GM19099 (cell line): ENCODE results near the gene EPHB1.

ENCODE experiments used
- POLR2A ChIP-seq: IDR thresholded peaks from 3 replicates; pipeline ENCODE4 v1.6.1; 2011; ENCODE audit warnings: low read depth; ENCODE audit not compliant: insufficient read length; ENCODE audit errors: extremely low read depth

EPHB1 gene

DNA sequence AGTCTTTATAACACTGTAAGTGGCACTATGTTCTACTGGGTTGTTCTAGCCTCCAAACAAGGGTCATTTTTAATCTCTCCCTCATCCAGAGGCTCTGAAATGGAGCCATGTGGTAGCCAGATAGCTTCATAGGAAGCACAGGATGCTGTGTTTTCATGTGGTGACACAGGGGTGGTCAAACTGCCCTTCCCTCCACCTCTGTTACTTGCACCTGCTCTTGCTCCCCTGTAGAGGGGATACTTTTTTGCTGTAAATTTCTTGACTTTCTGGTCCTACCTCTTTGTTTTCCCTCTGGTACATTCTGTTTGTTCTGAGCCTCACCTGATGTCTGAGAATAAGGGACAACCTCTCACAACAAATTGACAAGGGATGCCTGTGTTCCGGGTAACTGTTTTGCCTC is 76.8 kb downstream of the EPHB1 start:
- TF ChIP-seq POLR2A = no peak

DNA sequence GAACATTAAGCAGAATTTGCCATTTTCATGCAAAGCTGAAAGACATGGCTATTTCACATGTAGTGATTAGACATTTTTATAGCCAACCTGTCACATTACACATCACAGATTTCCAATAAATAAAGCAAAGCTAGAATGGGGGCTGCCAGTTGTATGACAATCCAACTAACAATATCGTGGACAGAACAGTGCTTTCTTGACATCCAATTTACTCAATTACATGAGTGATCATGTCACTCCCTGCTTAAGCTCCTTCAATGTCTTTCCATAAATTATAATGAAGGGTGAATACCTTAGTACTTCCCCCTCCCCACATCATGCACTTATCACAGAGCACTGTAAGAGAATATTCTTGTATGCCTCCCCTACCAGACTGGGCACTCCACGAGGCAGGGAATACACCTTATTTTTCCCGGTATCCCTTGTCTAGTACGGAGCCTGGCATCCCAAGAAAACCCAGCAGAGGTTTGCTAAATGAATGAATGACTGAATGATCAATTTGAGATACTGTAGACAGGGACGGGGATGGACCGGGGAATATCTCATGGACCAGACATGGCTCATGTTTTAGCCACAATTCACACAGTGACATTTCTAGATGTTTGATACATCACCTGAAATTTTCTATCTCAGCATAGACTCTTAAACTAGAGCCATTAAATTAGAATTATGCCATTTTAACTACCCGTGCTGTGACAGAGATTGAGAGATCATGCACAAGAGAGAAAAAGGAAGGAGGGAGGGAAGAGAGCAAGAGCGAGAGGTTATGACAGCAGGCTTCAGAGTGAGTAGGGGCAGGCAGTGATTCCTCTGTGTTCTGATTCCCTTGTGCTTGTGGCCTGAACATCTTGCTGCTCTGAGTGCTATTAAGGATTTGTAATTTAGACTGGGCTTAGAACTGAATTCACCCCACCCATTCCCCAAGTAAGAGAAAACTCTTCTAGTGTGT is 77.7 kb downstream of the EPHB1 start:
- TF ChIP-seq POLR2A = no peak

DNA sequence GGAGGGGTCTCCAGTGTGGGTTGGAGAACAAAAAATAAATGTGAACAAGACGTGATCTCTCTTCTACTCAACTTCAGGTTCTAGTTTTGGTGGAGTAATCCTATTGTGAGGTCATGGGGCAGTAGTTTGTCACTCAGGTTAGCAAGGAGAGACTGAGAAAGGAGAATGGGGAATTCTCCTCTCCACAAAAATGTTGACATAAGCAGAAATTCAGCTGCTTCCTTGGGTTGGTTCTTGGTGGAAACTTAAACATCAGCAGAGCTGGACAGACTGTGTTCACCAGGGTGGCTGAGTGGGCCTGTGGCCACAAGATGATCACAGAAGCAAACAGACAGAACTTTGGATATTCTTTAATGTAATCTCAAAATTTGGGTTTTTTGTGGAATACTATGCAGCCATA is 78.7 kb downstream of the EPHB1 start:
- no peak for TF ChIP-seq POLR2A

DNA sequence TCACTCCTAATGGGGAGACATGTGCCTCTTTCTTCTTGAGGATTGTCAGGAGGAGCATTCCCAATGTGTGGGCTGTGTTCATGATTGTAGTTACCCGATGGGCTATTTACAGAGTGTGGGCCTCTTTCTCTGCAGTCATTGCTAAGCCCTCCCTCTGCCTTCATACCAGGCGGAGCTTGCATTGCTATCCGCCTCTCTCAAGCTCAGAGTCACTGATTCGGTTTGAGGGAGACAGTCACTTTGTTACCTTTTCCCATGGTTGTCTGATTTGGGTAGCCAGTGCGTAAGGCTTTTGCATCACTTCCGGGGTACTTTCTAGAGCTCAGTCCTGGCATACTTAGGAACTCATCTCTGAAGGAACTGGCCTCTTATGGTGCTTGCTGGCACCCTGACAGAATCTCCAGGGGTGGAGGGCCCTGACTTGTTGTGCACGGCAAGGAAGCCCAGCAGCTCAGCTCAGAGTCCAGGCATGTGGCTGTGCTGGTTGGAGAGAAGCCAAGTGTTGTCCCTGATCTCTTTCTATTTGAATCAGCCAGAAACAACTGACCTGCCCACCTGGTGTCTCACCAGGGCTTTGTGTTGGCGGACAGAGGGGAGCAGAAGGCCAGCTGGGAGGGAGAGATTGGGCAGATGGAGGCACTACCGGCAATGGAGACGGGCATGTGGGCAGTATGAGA is 79.8 kb downstream of the EPHB1 start:
- TF ChIP-seq POLR2A = no peak

DNA sequence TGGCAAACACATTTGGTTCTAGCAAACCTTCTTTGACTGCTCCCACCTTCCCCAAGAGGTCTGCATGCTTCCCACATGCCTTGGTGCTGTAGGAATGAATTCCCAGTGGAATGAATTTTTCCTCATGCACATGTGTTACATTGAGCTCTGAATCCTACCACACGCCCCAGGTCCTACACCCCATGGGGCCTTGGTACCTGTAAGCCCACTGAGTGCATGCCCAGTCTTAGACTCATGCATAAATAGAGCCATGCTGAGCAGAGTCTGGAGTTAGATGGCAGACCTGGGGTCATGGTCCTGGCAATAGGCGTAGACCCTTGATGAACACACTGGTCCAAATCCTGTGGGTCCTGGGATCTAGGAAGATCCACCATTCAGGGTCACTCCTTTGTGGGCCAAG is 81.8 kb downstream of the EPHB1 start:
- TF ChIP-seq POLR2A = no peak

DNA sequence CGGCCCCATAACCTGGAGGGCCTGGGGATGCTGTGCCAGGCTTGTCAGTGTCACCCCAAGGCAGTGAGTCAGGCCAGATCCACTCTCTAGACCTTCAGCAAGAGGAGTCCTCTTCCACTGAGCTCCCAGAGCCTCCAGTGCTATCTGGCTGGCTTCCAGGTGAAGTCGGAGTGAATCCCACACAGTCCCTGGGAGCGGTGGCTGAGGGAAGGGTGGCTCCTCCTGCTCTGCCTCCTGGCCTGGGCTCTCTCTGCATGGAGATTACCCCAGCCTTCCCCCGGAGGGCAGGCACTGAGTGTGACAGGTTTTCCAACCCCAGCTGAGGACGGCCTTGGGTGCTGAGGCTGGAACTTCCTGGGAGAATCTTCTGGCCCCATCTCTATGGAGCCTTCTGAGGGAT is 82.7 kb downstream of the EPHB1 start:
- TF ChIP-seq POLR2A = no peak

DNA sequence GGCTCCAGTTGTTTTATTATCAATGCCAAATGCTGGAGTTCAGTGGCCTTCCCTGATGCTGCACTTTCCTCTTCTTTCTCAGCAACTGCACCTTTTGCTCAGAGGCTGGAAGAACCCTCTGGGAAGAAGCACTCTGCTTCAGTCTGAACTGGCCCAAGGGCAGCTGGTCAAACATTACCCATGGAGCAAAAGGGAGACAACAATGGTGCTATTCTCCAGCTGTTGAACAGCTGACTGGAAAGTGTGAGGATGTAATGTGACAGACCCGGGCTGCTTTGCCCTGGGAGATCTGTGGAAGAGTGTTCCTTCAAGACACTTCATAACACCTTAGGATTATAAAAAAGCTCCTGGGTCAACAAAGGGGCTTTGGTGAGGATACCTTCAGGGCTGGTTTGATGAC is 84.9 kb downstream of the EPHB1 start:
- no peak for TF ChIP-seq POLR2A

DNA sequence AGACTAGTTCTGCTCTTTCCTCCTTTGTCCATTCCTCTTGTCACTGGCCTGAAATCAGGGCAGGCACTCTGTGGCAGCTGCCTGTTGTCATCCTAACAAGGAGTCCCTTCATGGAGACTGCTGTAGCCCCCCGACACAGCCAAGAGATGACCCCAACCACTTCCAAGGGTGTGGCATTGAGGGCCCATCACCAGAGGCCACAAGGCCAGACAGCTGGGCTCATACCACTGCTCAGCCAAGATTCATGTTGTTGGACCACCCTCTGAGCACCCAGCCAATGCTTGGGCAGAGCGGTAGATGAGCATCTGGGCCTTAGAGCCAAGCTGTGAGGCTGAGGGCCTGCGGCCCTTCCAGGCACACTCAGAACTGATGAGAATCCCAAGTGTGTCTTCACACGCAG is 85.4 kb downstream of the EPHB1 start:
- TF ChIP-seq POLR2A = no peak

DNA sequence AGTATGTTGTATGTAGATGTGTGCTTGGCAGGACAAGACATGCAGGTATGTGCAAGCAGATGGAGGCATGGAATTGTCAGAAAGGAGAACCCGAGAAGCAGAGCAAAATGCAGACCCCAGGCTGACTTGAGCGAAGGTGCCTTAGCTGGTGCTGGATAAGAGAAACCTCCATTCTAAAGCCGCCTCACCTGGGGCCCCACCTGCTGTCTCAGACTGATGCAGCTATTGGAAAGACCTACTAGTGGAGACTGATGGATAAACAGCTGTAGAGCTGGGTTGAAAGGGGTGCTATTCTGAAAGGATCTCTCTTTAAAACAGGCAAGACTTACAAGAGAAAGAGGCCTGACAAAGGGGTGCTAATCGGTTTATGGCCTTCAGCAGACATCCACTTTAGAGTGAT is 86.2 kb downstream of the EPHB1 start:
- no peak for TF ChIP-seq POLR2A

DNA sequence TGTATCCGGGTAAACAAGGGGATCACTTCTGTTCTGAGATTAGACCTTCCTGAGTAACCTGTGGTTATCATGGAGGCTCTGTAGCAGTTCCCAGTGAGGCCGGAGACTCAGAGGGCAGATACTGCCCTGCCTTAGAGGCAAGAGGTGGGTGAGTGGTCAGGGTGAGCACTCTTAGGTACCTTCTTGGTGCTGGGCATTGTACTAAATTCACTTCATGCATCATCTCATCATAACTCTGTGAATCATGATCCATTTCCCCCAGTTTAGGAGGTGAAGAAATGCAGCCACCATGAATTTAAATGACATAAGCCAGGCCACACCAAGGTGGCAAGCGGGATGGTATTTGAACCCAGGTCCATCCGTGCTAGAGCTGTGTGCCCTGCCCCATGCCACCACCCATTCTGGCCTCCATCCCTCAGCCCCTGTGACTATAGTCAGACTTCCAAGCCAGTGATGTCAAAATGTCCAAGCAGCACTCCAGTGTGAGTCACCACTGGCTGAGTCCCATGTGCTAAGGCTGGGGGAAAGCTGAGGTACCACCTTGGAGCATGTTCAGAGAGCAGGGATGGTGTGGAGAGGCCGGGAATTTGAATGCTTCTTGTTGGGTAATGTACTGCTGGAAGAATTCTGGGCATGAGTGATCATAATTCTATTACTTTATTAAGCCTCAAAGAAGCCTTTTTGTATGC is 88.8 kb downstream of the EPHB1 start:
- TF ChIP-seq POLR2A = no peak

DNA sequence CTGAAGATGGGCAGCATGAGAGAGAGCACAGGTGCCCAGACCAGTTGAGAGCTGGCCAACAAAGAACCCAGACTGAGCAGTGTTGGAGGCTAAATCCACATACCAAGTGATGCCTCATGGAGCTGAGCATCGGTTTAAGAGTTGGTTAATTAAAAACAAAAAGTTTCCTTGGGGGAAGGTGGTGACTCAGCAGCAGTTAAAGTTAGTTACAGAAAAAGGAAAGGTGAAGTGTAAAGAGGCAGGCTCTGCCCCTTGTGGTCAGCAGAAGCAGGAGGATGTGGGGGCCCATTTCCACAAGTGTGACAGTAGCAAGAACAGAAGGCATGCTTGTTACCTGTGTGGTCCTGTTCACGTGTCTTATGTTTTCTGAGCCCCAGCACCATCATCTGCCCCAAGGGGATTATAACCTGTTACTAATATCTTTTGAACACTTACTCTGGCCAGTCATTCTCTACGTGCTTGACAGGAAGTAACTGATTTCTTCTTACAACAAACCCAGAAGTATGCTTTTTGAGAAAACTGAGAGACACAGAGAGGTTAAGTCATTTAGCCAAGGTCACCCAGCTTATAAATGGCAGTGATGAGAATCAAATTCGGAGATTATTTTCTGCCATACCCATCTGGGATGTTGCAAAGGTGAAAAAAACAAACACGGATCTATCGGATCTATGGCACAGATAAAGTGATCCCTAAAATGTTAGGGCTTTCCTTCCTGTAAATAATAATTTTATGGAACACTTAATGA is 91.0 kb downstream of the EPHB1 start:
- no peak for TF ChIP-seq POLR2A

DNA sequence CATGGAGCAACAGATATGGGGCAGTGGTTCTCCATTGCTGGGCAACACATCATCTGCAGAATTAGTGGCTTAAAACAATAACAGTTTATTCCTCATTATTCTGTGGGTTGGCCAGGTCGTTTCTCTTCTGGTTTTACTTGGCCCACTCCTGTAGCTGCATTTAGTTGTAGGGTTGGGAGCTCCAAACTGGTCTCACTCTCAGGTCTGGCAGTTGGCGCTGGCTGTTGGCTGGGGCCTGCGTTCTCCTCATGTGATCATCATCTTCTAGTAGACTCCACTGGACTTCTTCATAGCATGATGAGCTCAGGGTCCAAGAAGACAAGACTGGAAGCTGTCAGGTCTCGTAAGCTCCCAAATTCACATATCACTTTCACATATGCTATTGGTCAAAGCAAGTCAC is 91.9 kb downstream of the EPHB1 start:
- no peak for TF ChIP-seq POLR2A

DNA sequence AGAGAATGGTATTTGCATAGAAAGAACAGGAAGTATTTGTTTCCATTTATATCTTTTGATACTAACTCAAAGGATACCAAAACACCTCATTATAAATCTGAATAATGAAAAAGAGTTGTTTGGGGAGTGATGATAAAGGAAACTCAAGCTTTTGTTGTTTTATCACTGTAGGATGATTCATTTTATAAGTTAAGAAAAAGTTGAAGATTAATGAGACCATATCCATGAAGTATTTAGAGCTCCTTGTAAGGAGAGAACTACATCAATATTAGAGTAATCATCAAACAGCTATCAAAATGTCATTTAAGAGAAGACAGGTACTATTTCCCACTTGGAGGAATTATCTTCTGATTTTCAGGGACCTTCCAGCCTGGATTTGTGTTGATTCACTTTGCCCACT is 92.5 kb downstream of the EPHB1 start:
- TF ChIP-seq POLR2A = no peak

DNA sequence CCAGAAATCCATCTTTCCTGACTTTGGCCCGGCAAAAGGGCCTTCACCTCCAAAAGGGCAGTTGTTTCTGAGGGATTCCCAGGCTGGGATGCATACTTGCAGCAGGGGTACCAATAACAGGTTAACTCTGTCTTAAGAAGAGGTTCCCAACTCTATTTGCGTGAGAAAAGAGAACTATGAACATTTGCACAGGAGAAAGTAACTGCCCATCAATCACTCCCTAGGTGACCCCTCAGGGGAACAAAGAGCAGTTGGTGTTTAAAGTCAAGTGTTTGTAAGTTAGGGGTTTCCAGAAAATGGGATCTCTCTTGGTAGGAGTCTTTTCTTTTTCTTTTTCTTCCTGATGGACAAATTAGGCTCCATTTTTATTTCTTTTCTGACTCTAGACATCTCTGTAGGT is 97.3 kb downstream of the EPHB1 start:
- no peak for TF ChIP-seq POLR2A

DNA sequence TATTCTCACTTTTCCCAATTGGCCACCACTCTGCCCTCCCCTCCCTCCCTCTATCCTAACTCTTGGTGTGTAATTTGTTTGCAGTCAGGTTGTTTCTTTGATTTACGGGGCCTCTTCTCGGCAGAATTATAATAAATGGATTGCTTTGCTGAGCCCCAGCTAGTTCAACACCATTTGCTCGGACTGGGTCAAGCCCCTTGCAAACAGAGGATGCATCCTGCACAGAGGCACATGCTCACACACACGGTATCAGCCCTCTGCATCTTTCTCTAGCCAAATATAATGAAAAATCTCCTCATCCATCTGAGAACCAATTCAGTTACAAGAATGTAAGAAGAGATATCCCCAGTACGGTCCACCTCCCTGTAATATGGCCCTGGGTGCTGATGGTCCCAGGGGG is 97.7 kb downstream of the EPHB1 start:
- TF ChIP-seq POLR2A = no peak
